ENCODE data around the gene MOSMO. TPM values are rescaled to one million over a fixed set of nuclear protein-coding genes. Genes with fewer than 3 reads are reported as not detected.
"Not testable (repeated sequence)": the region's sequence is repeated elsewhere in the genome, so short reads cannot be mapped to it uniquely, and the experiment has no call there.

MOSMO gene
- total RNA-seq, 2 experiments from 2014 or later = 8.1 to 9.6 TPM

DNA sequence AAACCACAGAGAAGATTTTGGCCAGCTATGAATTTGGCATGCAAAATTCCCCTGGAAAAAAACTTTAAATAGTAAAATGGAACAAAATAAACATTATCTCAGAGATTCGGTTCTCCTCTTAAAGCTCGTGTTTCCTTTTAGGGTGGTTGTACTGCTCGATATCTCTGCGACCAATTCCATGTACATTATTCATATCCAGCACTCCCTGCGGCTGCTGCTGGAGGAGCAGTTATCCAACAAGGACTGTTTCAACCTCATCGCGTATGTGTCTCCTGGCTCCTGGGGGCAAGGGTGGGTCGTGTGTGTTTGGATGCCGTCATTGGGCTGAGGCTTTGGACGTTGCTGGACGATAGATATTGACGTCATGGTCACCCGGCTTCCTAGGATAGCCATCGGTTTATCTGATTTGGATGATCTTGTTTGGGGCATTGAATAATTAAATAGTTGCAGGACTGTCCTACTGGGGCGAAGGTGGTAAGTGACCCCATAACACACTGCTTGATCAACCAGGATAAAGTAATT, 118.2 kb downstream of the MOSMO start:
- Mint-ChIP-seq H3K27me3 (no peaks in the 10 kb centered on the region), H3K36me3 (no peaks in the 10 kb centered on the region), H3K27ac (no peak overlapping the region), H3K4me1 (ENCODE audit: low read depth) (no peaks in the 10 kb centered on the region), H3K9me3 (peaks cover 4% of the 10 kb centered on the region), H3K4me3 (no peak overlapping the region)
- ChIA-PET CTCF (no interaction called here), POLR2A (no interaction called here)
- intact Hi-C loops (cut with micrococcal nuclease) = no loop called here
- no peak for DNase-seq

DNA sequence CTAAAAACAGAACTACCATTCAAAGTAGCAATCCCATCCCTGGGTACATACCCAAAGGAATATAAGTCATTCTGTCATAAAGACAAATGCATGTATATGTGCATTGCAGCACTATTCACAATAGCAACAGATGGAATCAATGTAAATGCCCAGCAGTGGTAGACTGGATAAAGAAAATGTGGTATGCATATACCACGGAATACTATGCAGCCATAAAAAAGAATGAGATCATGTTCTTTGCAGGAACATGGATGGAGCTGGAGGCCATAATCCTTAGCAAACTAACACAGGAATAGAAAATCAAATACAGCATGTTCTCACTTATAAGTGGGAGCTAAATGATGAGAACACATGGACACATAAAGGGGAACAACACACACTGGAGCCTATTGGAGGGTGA, 120.6 kb downstream of the MOSMO start:
- intact Hi-C loops (cut with micrococcal nuclease); DNase-seq; H3K27me3 Mint-ChIP-seq; POLR2A ChIA-PET; H3K4me1 Mint-ChIP-seq (ENCODE audit: low read depth); H3K27ac Mint-ChIP-seq; H3K9me3 Mint-ChIP-seq; CTCF ChIA-PET; H3K36me3 Mint-ChIP-seq; H3K4me3 Mint-ChIP-seq: not testable (repeated sequence)

DNA sequence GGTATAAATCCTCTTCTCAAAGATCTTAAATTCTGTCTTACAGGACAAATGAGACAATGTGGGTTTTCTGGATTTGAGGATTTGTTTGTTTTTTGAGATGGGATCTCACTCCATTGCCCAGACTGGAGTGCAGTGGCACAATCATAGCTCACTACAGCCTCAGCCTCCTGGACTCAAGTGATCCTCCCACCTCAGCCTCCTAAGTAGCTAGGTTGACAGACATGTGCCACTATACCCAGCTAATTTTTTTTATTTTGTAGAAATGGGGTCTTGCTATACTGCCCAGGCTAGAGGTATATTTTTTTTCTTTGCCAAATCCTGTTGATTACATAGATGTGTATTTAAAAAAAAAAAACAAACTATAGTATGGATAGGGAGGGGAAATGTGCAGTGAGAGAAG, 122.6 kb downstream of the MOSMO start:
- intact Hi-C loops (cut with micrococcal nuclease) = no loop called here
- no peak overlapping the region for H3K27ac Mint-ChIP-seq
- CTCF ChIA-PET = interaction anchor here (0.6 kb wide), 1 partner anchor 15 kb away, joined by 3 read pairs; no protein-coding TSS in a partner anchor
- H3K36me3 Mint-ChIP-seq = no peaks in the 10 kb centered on the region
- H3K4me3 Mint-ChIP-seq = no peak overlapping the region
- H3K4me1 Mint-ChIP-seq (ENCODE audit: low read depth) = no peaks in the 10 kb centered on the region
- H3K27me3 Mint-ChIP-seq = no peaks in the 10 kb centered on the region
- DNase-seq = no peak
- POLR2A ChIA-PET = no interaction called here
- H3K9me3 Mint-ChIP-seq = peaks cover 4% of the 10 kb centered on the region

DNA sequence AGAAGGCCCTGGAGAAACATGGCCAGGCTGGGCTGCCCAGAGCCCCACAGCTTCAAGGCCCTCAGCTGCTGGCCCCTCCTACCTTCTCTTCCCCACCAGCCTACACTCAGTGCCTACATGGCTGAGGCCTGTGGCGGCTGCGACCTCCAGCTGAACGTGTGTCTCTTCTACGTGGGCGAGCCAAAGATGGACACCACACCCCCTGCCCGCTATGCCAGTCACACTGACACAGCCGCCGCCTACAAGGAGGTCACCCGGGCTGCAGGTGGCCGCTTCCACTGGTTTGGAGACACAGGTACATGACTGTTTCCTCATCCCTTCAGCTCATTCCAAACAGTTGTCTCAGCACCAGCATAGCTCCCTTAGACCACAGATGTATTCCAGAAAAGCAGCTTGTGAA, 124.9 kb downstream of the MOSMO start:
- Mint-ChIP-seq H3K27me3 (no peaks in the 10 kb centered on the region), H3K4me1 (ENCODE audit: low read depth) (no peaks in the 10 kb centered on the region), H3K27ac (no peak overlapping the region), H3K9me3 (peaks cover 4% of the 10 kb centered on the region), H3K36me3 (no peaks in the 10 kb centered on the region), H3K4me3 (no peak overlapping the region)
- no peak for DNase-seq
- CTCF ChIA-PET = interaction anchor here (1.0 to 1.5 kb wide), 3 partner anchors 9 to 55 kb away, joined by 3 to 5 read pairs (median 4); no protein-coding TSS in a partner anchor
- intact Hi-C loops (cut with micrococcal nuclease) = no loop called here
- POLR2A ChIA-PET = no interaction called here

Other genes with a start within 250 kb of the MOSMO start
- 10 to 100 TPM; 85.2 to 92.7 TPM for gene NPIPB4, start 150.4 kb upstream of the MOSMO start, total RNA-seq
- gene UQCRC2, start 54.8 kb upstream of the MOSMO start, total RNA-seq = 100 to 1,000 TPM; 260 to 273 TPM
- gene PDZD9, start 7.0 kb upstream of the MOSMO start, total RNA-seq = not detected
- under 1 TPM in 1 of 2 experiments, not detected in 1; 0.05 TPM for gene VWA3A, start 84.4 kb downstream of the MOSMO start, total RNA-seq
- gene SDR42E2, start 154.4 kb downstream of the MOSMO start, total RNA-seq = under 1 TPM; 0.10 to 0.12 TPM
- gene EEF2K, start 198.2 kb downstream of the MOSMO start, total RNA-seq = 10 to 100 TPM; 23.0 to 24.1 TPM

Data from activated CD4-positive, alpha-beta memory T cell treated with anti-CD3 and anti-CD28 coated beads for 36 hours (primary cell).